Gastrocnemius medialis (tissue), 4 donors: ENCODE data around the gene RB1.

Experiments
- POLR2A ChIP-seq, 2 donors: fragments of 450-650 bp; IDR thresholded peaks; one replicate each; pipeline ENCODE4 v1.6.1; 2017; ENCODE audit warnings: antibody characterized with exemption in 2 of 2, mild to moderate bottlenecking in 2 of 2, moderate library complexity in 2 of 2
- TF ChIP-seq, protein P1 (sequence below), 5 experiments: fragments of 450-650 bp in 3 of 5; fragments of 200-600 bp in 2 of 5; sonication (generic) in 2 of 5; IDR thresholded peaks in 4 of 5; conservative IDR thresholded peaks in 1 of 5; 1 replicate in 4 of 5; 2 replicates in 1 of 5; pipeline ENCODE4 v1.5.1; 2016 to 2019; ENCODE audit warnings: antibody characterized with exemption in 5 of 5, mild to moderate bottlenecking in 3 of 5, moderate library complexity in 3 of 5

DNA sequence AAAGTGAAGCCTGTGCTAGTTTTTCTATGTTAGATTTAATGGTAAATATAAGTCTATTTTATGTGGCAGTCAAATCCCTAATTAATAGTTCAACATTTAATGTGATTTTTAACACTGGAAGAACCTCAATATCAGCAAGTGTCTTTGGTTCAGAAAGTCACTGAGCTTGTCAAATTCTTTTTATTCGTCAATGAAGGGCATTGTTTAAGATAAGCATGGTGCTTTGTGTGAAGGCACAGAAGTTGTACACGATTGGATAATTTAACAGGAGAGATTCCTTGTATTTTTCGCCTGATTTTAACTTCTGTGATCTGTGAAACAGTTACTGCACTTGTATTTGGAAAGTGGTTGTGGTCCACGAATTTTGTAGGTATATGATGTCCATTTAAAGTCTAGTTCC is 30.2 kb upstream of the RB1 start:
- TF ChIP-seq POLR2A (IDR thresholded peaks at IDR 0.05): no peak
- TF ChIP-seq, protein P1, sequence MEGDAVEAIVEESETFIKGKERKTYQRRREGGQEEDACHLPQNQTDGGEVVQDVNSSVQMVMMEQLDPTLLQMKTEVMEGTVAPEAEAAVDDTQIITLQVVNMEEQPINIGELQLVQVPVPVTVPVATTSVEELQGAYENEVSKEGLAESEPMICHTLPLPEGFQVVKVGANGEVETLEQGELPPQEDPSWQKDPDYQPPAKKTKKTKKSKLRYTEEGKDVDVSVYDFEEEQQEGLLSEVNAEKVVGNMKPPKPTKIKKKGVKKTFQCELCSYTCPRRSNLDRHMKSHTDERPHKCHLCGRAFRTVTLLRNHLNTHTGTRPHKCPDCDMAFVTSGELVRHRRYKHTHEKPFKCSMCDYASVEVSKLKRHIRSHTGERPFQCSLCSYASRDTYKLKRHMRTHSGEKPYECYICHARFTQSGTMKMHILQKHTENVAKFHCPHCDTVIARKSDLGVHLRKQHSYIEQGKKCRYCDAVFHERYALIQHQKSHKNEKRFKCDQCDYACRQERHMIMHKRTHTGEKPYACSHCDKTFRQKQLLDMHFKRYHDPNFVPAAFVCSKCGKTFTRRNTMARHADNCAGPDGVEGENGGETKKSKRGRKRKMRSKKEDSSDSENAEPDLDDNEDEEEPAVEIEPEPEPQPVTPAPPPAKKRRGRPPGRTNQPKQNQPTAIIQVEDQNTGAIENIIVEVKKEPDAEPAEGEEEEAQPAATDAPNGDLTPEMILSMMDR (IDR thresholded peaks at IDR 0.05 in 4 of 5, conservative IDR thresholded peaks at IDR 0.05 in 1 of 5): no peak
